ENCODE measurements around the gene MSANTD7. TPM values are rescaled to one million over a fixed set of nuclear protein-coding genes. Genes with fewer than 3 reads are reported as not detected.

MSANTD7 gene, protein sequence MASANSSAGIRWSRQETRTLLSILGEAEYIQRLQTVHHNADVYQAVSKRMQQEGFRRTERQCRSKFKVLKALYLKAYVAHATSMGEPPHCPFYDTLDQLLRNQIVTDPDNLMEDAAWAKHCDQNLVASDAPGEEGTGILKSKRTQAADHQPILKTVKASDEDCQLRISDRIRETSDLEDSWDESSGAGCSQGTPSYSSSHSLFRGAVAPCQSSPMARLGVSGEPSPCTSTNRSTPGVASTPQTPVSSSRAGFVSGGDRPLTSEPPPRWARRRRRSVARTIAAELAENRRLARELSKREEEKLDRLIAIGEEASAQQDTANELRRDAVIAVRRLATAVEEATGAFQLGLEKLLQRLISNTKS
- 1 to 10 TPM; 4.5 to 8.1 (median 5.6) TPM for total RNA-seq
- 1 to 10 TPM; 1.3 to 5.6 TPM for polyA plus RNA-seq
- long read RNA-seq, donor 1, full-length matches to known transcripts: 7 of 8 reads
- long read RNA-seq, donor 1, partial matches to known transcripts: 1 of 8 reads
- long read RNA-seq, donor 1, other reads (novel, unspliced or antisense): 0 of 8 reads
- long read RNA-seq, donor 2, full-length matches to known transcripts: 16 of 19 reads
- long read RNA-seq, donor 2, partial matches to known transcripts: 3 of 19 reads
- long read RNA-seq, donor 2, other reads (novel, unspliced or antisense): 0 of 19 reads
- long read RNA-seq, donor 3, full-length matches to known transcripts: 11 of 14 reads
- long read RNA-seq, donor 3, partial matches to known transcripts: 3 of 14 reads
- long read RNA-seq, donor 3, other reads (novel, unspliced or antisense): 0 of 14 reads

DNA sequence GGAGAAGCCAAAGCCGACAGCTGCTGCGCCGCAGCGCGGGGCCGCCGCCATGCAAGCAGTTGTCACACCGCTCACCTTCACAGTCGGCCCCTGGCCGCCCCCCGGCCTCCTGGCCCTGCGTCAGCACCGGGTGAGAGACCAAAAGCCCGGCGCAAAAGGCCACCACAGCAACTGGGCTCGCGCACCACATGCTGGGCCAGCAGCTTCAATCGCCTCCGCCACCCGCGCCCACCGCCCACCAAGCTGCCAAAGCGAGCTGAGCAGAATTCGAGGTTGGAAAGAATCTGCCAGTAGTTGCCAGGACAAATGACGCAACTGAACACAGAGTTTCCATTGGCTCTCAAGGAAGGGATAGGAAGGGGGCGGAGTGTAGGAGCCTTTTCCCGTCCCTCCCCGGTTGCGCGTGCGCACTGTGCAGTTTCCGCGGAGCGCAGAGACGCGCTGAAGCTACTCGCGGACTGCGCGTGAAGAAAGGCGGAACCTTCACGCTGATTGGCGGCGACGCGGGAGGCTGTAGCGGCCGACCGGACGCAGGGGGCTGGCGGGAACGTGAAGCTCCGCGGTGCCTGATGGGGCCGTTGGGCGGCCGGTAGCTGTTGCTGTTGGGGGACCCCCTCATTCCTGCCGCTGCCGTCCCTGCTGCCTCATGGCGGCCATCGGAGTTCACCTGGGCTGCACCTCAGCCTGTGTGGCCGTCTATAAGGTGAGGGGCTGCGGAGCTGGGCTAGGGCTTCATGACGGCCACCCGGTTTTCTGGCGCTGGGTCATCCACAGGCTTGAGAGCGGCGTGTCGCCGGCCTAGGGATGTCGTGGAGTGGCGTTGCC lies at the start of gene MSANTD7, which contains the start of the genes CDNF and HSPA14:
Gene MSANTD7, plus strand, starts transcription at position 550 of the 825 bp plus-strand sequence. CDS start 3,979 bp downstream, outside the sequence.
Gene CDNF, minus strand, starts transcription at position 281 of the 825 bp plus-strand sequence. Its CDS starts 91 bp downstream, at position 190.
Gene HSPA14, plus strand, starts transcription at position 550 of the 825 bp plus-strand sequence. Its CDS starts 97 bp downstream, at position 647.
- no peaks in the 10 kb centered on the region for H3K9me3 ChIP-seq
- DNase-seq (peak; percentile 99 to 100 (median 100)), ATAC-seq (peak; percentile 99)
- no peaks in the 10 kb centered on the region for H3K27me3 ChIP-seq
- TF ChIP-seq CTCF (IDR thresholded peaks at IDR 0.05) (peak in 1 of 12 donors; percentile 12), POLR2A (IDR thresholded peaks at IDR 0.05) (peak; percentile 28 to 87)
- H3K27ac ChIP-seq: peak within 1 kb of the TSS; percentile 94 to 99 (median 97)
- peak within 1 kb of the TSS; percentile 73 to 99 (median 94) for H3K4me3 ChIP-seq
- intact Hi-C loops (cut with DNase I): loop anchor here in 8 of 10 donors (1.0 to 10.0 kb wide), 9 partner anchors 39 to 236 kb away; partner anchors contain the start of genes SUV39H2 (in 5 of the 8), MEIG1 (in 3 of the 8) and DCLRE1C (in 2 of the 8)
- 0 to 1% (median 0%) methylated on average over 27 to 72 of the region's 72 CpGs for WGBS, 4 donors
- peaks cover 0 to 33% (median 30%) of the 10 kb centered on the region in 9 donors for H3K36me3 ChIP-seq
- H3K4me1 ChIP-seq: peaks cover 5 to 26% (median 17%) of the 10 kb centered on the region in 12 donors

DNA sequence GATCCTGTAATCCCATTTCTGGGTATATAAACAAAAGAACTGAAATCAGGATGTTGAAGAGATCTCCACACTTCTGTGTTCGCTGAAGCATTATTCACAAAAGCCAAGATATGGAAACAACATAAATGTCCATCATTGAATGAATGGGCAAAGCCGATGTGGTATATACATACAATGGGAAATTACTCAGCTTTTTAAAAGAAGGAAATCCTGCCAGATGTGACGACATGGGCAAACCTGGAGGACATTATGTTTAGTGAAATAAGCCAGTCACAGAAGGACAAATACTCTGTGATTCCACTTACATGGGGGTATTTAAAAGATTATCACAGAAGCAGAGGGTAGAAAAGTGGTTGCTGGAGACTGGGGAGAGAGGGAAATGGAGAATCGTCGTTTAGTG lies 39.5 kb upstream of the MSANTD7 start:
- ATAC-seq: no peak
- 30 to 50% (median 45%) methylated on average over 5 of the region's 5 CpGs for WGBS, 4 donors
- intact Hi-C loops (cut with DNase I): no loop called here

GRCh38 chr10:14800397-14800796 lies 37.7 kb upstream of the MSANTD7 start:
- TF ChIP-seq CTCF (IDR thresholded peaks at IDR 0.05): no peak
- TF ChIP-seq POLR2A (IDR thresholded peaks at IDR 0.05): no peak
- H3K27me3 ChIP-seq: no peaks in the 10 kb centered on the region
- H3K27ac ChIP-seq: no peak overlapping the region
- H3K9me3 ChIP-seq: peaks cover 0 to 3% (median 0%) of the 10 kb centered on the region in 12 donors
- ATAC-seq (no peak), DNase-seq (no peak)
- intact Hi-C loops (cut with DNase I): no loop called here
- no peak overlapping the region for H3K4me3 ChIP-seq
- 32 to 71% (median 55%) methylated on average over 1 of the region's 1 CpG for WGBS, 4 donors
- H3K4me1 ChIP-seq: no peaks in the 10 kb centered on the region
- no peaks in the 10 kb centered on the region for H3K36me3 ChIP-seq

More for the DNA sequence above, 39.5 kb upstream of the MSANTD7 start:
- Histone ChIP-seq H3K27ac (no peak overlapping the region), H3K4me1 (no peaks in the 10 kb centered on the region), H3K27me3 (no peaks in the 10 kb centered on the region), H3K36me3 (no peaks in the 10 kb centered on the region), H3K4me3 (no peak overlapping the region), H3K9me3 (peaks cover 0 to 3% (median 0%) of the 10 kb centered on the region in 12 donors)
- TF ChIP-seq CTCF (IDR thresholded peaks at IDR 0.05) (no peak), POLR2A (IDR thresholded peaks at IDR 0.05) (no peak)
- DNase-seq: no peak

Data from heart left ventricle (tissue), 16 donors.